Activated CD8-positive, alpha-beta memory T cell treated with anti-CD3 and anti-CD28 coated beads for 4 hours (primary cell): ENCODE data around the gene JUND.

Source experiments
- DNase-seq, 2 donors: peaks; one replicate each; pipeline ENCODE4 v3.0.0-alpha.2; 2020; ENCODE audit warnings: low read depth in 2 of 2

JUND gene

GRCh38 chr19:18234194-18234593, 47.2 kb downstream of the JUND start:
- no peak for DNase-seq

GRCh38 chr19:18233224-18233825, 48.1 kb downstream of the JUND start:
- no peak for DNase-seq

GRCh38 chr19:18232540-18233223, 48.7 kb downstream of the JUND start:
- DNase-seq, result no peak

DNA sequence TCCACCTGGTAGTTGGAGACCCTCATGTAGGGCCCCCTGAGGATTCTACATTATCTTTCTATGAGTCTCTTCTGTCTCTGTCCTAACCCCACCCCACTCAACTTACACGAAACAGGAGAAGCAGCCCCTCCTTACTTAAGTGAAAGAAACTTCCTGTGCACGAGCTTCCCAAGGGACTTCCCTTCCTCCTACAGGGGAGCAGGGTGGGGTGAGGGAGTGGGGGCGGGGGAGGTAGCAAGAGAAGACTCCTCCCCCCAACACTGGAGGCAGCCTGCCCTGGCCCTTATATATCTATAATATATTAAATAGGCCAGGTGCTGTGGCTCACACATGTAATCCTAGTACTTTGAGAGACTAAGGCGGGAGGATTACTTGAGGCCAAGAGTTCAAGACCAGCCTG, 49.6 kb downstream of the JUND start:
- DNase-seq, result no peak

GRCh38 chr19:18230941-18231734, 50.3 kb downstream of the JUND start:
- DNase-seq, result no peak

GRCh38 chr19:18229915-18230314, 51.5 kb downstream of the JUND start:
- no peak for DNase-seq
